ENCODE measurements around the gene RNF208.

Gene RNF208

GRCh38 chr9:137237759-137238726 is 16.0 kb upstream of the RNF208 start:
- DNase-seq = no peak

- no peak for DNase-seq
These were observed 14.9 kb upstream of the RNF208 start for GRCh38 chr9:137236936-137237421.

GRCh38 chr9:137236238-137236935 is 14.3 kb upstream of the RNF208 start:
- peak; percentile 97 for DNase-seq

GRCh38 chr9:137235424-137236237 is 13.6 kb upstream of the RNF208 start:
- no peak for DNase-seq

GRCh38 chr9:137234758-137235423 is 12.9 kb upstream of the RNF208 start:
- no peak for DNase-seq

GRCh38 chr9:137234055-137234697 is 12.1 kb upstream of the RNF208 start:
- DNase-seq = no peak

GRCh38 chr9:137233143-137233980 is 11.3 kb upstream of the RNF208 start:
- no peak for DNase-seq

GRCh38 chr9:137232510-137232909 is 10.5 kb upstream of the RNF208 start:
- no peak for DNase-seq

- no peak for DNase-seq
These were observed 10.1 kb upstream of the RNF208 start for GRCh38 chr9:137232101-137232500.

GRCh38 chr9:137231372-137232039 is 9.5 kb upstream of the RNF208 start:
- DNase-seq = no peak

- DNase-seq = no peak
These were observed 8.8 kb upstream of the RNF208 start, which contains the start of gene SLC34A3 for GRCh38 chr9:137230705-137231371. Gene SLC34A3 (plus strand): TSS chr9:137230901. CDS start chr9:137231703, 802 bp downstream.

GRCh38 chr9:137229903-137230704 is 8.1 kb upstream of the RNF208 start:
- no peak for DNase-seq

- DNase-seq = no peak
These were observed 7.2 kb upstream of the RNF208 start for GRCh38 chr9:137228968-137229896.

GRCh38 chr9:137228506-137228967 is 6.5 kb upstream of the RNF208 start:
- DNase-seq = no peak

GRCh38 chr9:137227853-137228505 is 5.9 kb upstream of the RNF208 start:
- no peak for DNase-seq

GRCh38 chr9:137227054-137227852 is 5.2 kb upstream of the RNF208 start, which contains the start of gene RNF224:
Gene RNF224 (plus strand): TSS chr9:137227502. CDS start chr9:137228336, 834 bp downstream.
- DNase-seq = peak; percentile 91

Measured in activated CD8-positive, alpha-beta memory T cell treated with anti-CD3 and anti-CD28 coated beads, Interleukin-2, amount 50 U/mL, for 48 hours (primary cell).